OCI-LY7 (cell line): Measurements from ENCODE around the gene DGKB. TPM values are rescaled to one million over a fixed set of nuclear protein-coding genes. Genes with fewer than 3 reads are reported as not detected.

Source experiments
- BruUV-seq: library from RNA; stranded (reverse); fragments of 400-500 nt; replicated peaks from 2 replicates; lab custom pipeline; 2021; lab: Mats Ljungman, UMichigan
- CTCF ChIA-PET: fragments of 300-600 bp; sonication (Branson Sonifier 250); formaldehyde crosslinking; loops from one replicate; lab custom pipeline; 2022; ENCODE audit warnings: antibody characterized with exemption; ENCODE audit not compliant: unreplicated experiment; lab: Charles Lee
- POLR2A ChIA-PET: fragments of 300-600 bp; sonication (Branson Sonifier 250); formaldehyde crosslinking; loops from one replicate; lab custom pipeline; 2022; ENCODE audit warnings: antibody characterized with exemption; lab: Charles Lee
- DNase-seq: peaks from one replicate; pipeline ENCODE4 v3.0.0-alpha.2; 2015; ENCODE audit warnings: low spot score
- H2AFZ ChIP-seq: fragments of 200-600 bp; sonication (generic), shearing (Covaris generic); 2 replicates; pipeline ENCODE4 v1.6.1; 2014; ENCODE audit warnings: mild to moderate bottlenecking, antibody characterized with exemption, low read length, moderate library complexity
- H3K27ac ChIP-seq: fragments of 200-600 bp; sonication (generic); 2 replicates; pipeline ENCODE4 v1.5.1; 2014; ENCODE audit warnings: mixed run types, low read depth, mild to moderate bottlenecking, moderate library complexity, low read length, inconsistent platforms; ENCODE audit not compliant: poor library complexity, severe bottlenecking
- H3K36me3 ChIP-seq: fragments of 200-600 bp; sonication (generic); 2 replicates; pipeline ENCODE4 v1.6.1; 2014; ENCODE audit warnings: mild to moderate bottlenecking, antibody characterized with exemption, low read length, moderate library complexity, mixed read lengths; ENCODE audit not compliant: insufficient read depth
- H3K4me1 ChIP-seq: fragments of 200-600 bp; sonication (generic); 2 replicates; pipeline ENCODE4 v1.5.1; 2014; ENCODE audit warnings: mild to moderate bottlenecking, low read length; ENCODE audit not compliant: insufficient read depth, poor library complexity, severe bottlenecking
- H3K4me2 ChIP-seq: fragments of 200-600 bp; sonication (generic); 2 replicates; pipeline ENCODE4 v1.6.1; 2014; ENCODE audit warnings: mild to moderate bottlenecking, low read length
- H3K4me3 ChIP-seq: fragments of 200-600 bp; sonication (generic); 2 replicates; pipeline ENCODE4 v1.5.1; 2014; ENCODE audit warnings: mild to moderate bottlenecking, low read depth, low read length; ENCODE audit not compliant: poor library complexity, severe bottlenecking
- H3K79me2 ChIP-seq: fragments of 200-600 bp; sonication (generic); 2 replicates; pipeline ENCODE4 v1.6.1; 2016; ENCODE audit warnings: low read depth, mild to moderate bottlenecking, low read length, moderate library complexity, mixed read lengths; ENCODE audit not compliant: insufficient read depth
- H3K9me2 ChIP-seq: fragments of 200-600 bp; sonication (generic); 2 replicates; pipeline ENCODE4 v1.6.1; 2016; ENCODE audit warnings: mild to moderate bottlenecking, low read length, mixed read lengths; ENCODE audit not compliant: insufficient read depth
- H3K9me3 ChIP-seq: fragments of 200-600 bp; sonication (generic); 2 replicates; pipeline ENCODE4 v1.6.1; 2014; ENCODE audit warnings: mild to moderate bottlenecking, mixed run types, low read length, mixed read lengths
- H4K20me1 ChIP-seq: fragments of 200-600 bp; sonication (generic); 2 replicates; pipeline ENCODE4 v1.6.1; 2014; ENCODE audit warnings: mild to moderate bottlenecking, antibody characterized with exemption, low read length, moderate library complexity, mixed read lengths; ENCODE audit not compliant: insufficient read depth
- CTCF ChIP-seq: fragments of 200-600 bp; sonication (generic); conservative IDR thresholded peaks from 2 replicates; pipeline ENCODE4 v1.5.1; 2014; ENCODE audit warnings: mild to moderate bottlenecking, antibody characterized with exemption, low read length, moderate library complexity, mixed read lengths
- EZH2phosphoT487 ChIP-seq: fragments of 200-600 bp; sonication (generic); IDR thresholded peaks from 2 replicates; pipeline ENCODE4 v1.6.1; 2018; ENCODE audit warnings: low read depth, borderline replicate concordance, mild to moderate bottlenecking, mixed run types, antibody characterized with exemption, low read length, moderate library complexity, mixed read lengths
- intact Hi-C: fragments of 100-400 bp; cut with micrococcal nuclease; formaldehyde crosslinking; loops from one replicate; pipeline ENCODE4 v1.10.0; 2022; ENCODE audit not compliant: unreplicated experiment
- total RNA-seq, 2 experiments: library from RNA; depleted of rRNA in 1 of 2; stranded (reverse); fragments of >200 nt in 1 of 2; shearing (Covaris generic) in 1 of 2; gene quantifications; 2 replicates each; pipeline ENCODE4 v1.2.3, GENCODE V29; 2014 to 2022

Gene DGKB
- total RNA-seq, 2 experiments from 2014 or later, result not detected

- Histone ChIP-seq H3K79me2 (no peaks in the 10 kb centered on the region), H3K36me3 (no peaks in the 10 kb centered on the region), H3K27ac (no peak overlapping the region), H4K20me1 (no peaks in the 10 kb centered on the region), H3K9me2 (no peaks in the 10 kb centered on the region), H2AFZ (no peak overlapping the region), H3K4me1 (no peaks in the 10 kb centered on the region), H3K4me3 (no peak overlapping the region), H3K4me2 (no peak overlapping the region), H3K9me3 (no peaks in the 10 kb centered on the region)
- TF ChIP-seq CTCF (no peak), EZH2phosphoT487 (no peak)
- no peak for DNase-seq
- no TSS peak for BruUV-seq
- POLR2A ChIA-PET, result interaction anchor here (0.7 to 1.0 kb wide), 2 partner anchors 17 to 162 kb away, joined by 3 read pairs; no protein-coding TSS in a partner anchor
- CTCF ChIA-PET, result interaction anchor here (1.0 kb wide), 1 partner anchor 292 kb away, joined by 3 read pairs; no protein-coding TSS in a partner anchor
- intact Hi-C loops, result no loop called here
These were observed 524.8 kb downstream of the DGKB start for GRCh38 chr7:14377646-14378266.

DNA sequence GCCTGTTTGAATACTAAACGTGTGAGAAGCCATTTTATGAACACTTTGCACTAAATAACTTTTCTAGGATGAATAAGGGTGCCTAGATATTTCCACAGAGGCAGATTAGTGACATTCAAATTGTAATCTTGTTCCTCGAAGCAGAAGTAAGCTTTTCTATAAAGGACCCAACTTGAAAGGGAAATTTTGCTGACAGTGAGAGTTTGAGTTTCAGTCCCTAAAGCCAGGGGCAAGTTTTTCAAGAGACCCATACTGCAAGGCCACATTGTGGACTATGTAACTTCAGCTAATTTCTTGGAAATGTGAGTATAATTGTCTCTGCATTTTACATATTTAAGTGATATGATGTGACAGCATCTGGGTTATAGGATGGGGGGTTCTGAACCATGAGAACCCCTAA lies 525.8 kb downstream of the DGKB start:
- no peak for DNase-seq
- POLR2A ChIA-PET, result no interaction called here
- Histone ChIP-seq H3K79me2 (no peaks in the 10 kb centered on the region), H3K9me2 (no peaks in the 10 kb centered on the region), H3K4me2 (no peak overlapping the region), H2AFZ (no peak overlapping the region), H3K36me3 (no peaks in the 10 kb centered on the region), H4K20me1 (no peaks in the 10 kb centered on the region), H3K4me1 (no peaks in the 10 kb centered on the region), H3K9me3 (no peaks in the 10 kb centered on the region), H3K27ac (no peak overlapping the region), H3K4me3 (no peak overlapping the region)
- BruUV-seq, result no TSS peak
- CTCF ChIA-PET, result no interaction called here
- TF ChIP-seq CTCF (no peak), EZH2phosphoT487 (no peak)
- intact Hi-C loops, result no loop called here

GRCh38 chr7:14375998-14376397 lies 526.6 kb downstream of the DGKB start:
- Histone ChIP-seq H3K9me2 (no peaks in the 10 kb centered on the region), H3K27ac (no peak overlapping the region), H2AFZ (no peak overlapping the region), H3K36me3 (no peaks in the 10 kb centered on the region), H3K9me3 (no peaks in the 10 kb centered on the region), H4K20me1 (no peaks in the 10 kb centered on the region), H3K4me2 (no peak overlapping the region), H3K79me2 (no peaks in the 10 kb centered on the region), H3K4me1 (no peaks in the 10 kb centered on the region), H3K4me3 (no peak overlapping the region)
- intact Hi-C loops, result no loop called here
- ChIA-PET POLR2A (no interaction called here), CTCF (no interaction called here)
- TF ChIP-seq EZH2phosphoT487 (no peak), CTCF (no peak)
- BruUV-seq, result no TSS peak
- no peak for DNase-seq
